Activated CD4-positive, alpha-beta T cell treated with anti-CD3 and anti-CD28 coated beads for 36 hours (primary cell): ENCODE results near the gene VWA7. TPM values are rescaled to one million over a fixed set of nuclear protein-coding genes. Genes with fewer than 3 reads are reported as not detected.
"Not testable (repeated sequence)": the region's sequence is repeated elsewhere in the genome, so short reads cannot be mapped to it uniquely, and the experiment has no call there.

Experiments used
- ATAC-seq: fragments of 200-7000 bp; cut with Tn5 transposase; one replicate; pipeline ENCODE4 v1.10.0; 2021; ENCODE audit warnings: mild to moderate bottlenecking, moderate library complexity
- CTCF ChIA-PET: fragments of 350-600 bp; sonication (Branson Sonifier 250); formaldehyde crosslinking; loops from one replicate; lab custom pipeline; 2021; ENCODE audit warnings: antibody characterized with exemption; lab: Charles Lee
- POLR2A ChIA-PET: fragments of 350-600 bp; sonication (Branson Sonifier 250); formaldehyde crosslinking; loops from one replicate; lab custom pipeline; 2021; ENCODE audit warnings: antibody characterized with exemption, inconsistent platforms; lab: Charles Lee
- DNase-seq: peaks from one replicate; pipeline ENCODE4 v3.0.0-alpha.2; 2020
- H3K27ac Mint-ChIP-seq: one replicate; pipeline ENCODE4 v1.8.0; 2021; ENCODE audit warnings: mixed read lengths
- H3K27me3 Mint-ChIP-seq: one replicate; pipeline ENCODE4 v1.8.0; 2021; ENCODE audit warnings: mixed read lengths
- H3K36me3 Mint-ChIP-seq: one replicate; pipeline ENCODE4 v1.8.0; 2021; ENCODE audit warnings: low read depth, mixed read lengths
- H3K4me1 Mint-ChIP-seq: one replicate; pipeline ENCODE4 v1.8.0; 2021; ENCODE audit warnings: mixed read lengths
- H3K4me3 Mint-ChIP-seq: one replicate; pipeline ENCODE4 v1.8.0; 2021; ENCODE audit warnings: mild to moderate bottlenecking, moderate library complexity, mixed read lengths
- H3K9me3 Mint-ChIP-seq: one replicate; pipeline ENCODE4 v1.8.0; 2021; ENCODE audit warnings: low read depth, mixed read lengths
- intact Hi-C, 2 experiments: fragments of 100-400 bp; cut with DNase I in 1 of 2; cut with micrococcal nuclease in 1 of 2; formaldehyde crosslinking; loops; one replicate each; pipeline versions ENCODE4 v1.14.2 to v1.15.1; 2022 to 2024; cut with DNase I, micrococcal nuclease
- total RNA-seq, 2 experiments: library from RNA; stranded (reverse); gene quantifications; one replicate each; pipeline ENCODE4 v1.2.3, GENCODE V29; 2021

VWA7 gene
- total RNA-seq, 2 experiments from 2014 or later, result 1.4 to 1.5 TPM

- H3K4me3 Mint-ChIP-seq, DNase-seq, H3K27ac Mint-ChIP-seq, H3K9me3 Mint-ChIP-seq, H3K27me3 Mint-ChIP-seq, ATAC-seq, POLR2A ChIA-PET: not testable (repeated sequence)
- intact Hi-C loops, result loop anchor here in 1 of 2 experiments (10.0 kb wide), 1 partner anchor 1476 kb away; the partner anchor contains the start of gene TRIM39
- peaks cover 29% of the 10 kb centered on the region for H3K36me3 Mint-ChIP-seq
- H3K4me1 Mint-ChIP-seq, result peaks cover 32% of the 10 kb centered on the region
- CTCF ChIA-PET, result interaction anchor here (1.0 to 1.1 kb wide), 2 partner anchors 10 to 32 kb away, joined by 3 to 4 read pairs; no protein-coding TSS in a partner anchor
These were observed 24.2 kb upstream of the VWA7 start for GRCh38 chr6:31801031-31801927.

- DNase-seq, result no peak
- ChIA-PET POLR2A (no interaction called here), CTCF (interaction anchor here (0.6 to 1.5 kb wide), 5 partner anchors 8 to 138 kb away, joined by 3 to 4 read pairs (median 4); no protein-coding TSS in a partner anchor)
- H3K4me3 Mint-ChIP-seq, result no peak overlapping the region
- no peak overlapping the region for H3K27ac Mint-ChIP-seq
- no peaks in the 10 kb centered on the region for H3K27me3 Mint-ChIP-seq
- no peaks in the 10 kb centered on the region for H3K9me3 Mint-ChIP-seq
- H3K36me3 Mint-ChIP-seq, result peaks cover 25% of the 10 kb centered on the region
- intact Hi-C loops, result loop anchor here in 1 of 2 experiments (10.0 kb wide), 1 partner anchor 1475 kb away; the partner anchor contains the start of gene TRIM39
- H3K4me1 Mint-ChIP-seq, result peaks cover 30% of the 10 kb centered on the region
- ATAC-seq, result no peak
These were observed 22.7 kb upstream of the VWA7 start for GRCh38 chr6:31799781-31800180.

- intact Hi-C loops, result loop anchor here (1.0 to 2.0 kb wide), 2 partner anchors 9 to 15 kb away; partner anchors contain the start of gene LSM2 (in 1 of the 2)
- Mint-ChIP-seq H3K4me3 (no peak overlapping the region), H3K36me3 (peaks cover 31% of the 10 kb centered on the region), H3K9me3 (no peaks in the 10 kb centered on the region), H3K27ac (peak overlapping the region; percentile 86), H3K4me1 (peaks cover 38% of the 10 kb centered on the region), H3K27me3 (no peaks in the 10 kb centered on the region)
- POLR2A ChIA-PET, result interaction anchor here (0.5 to 0.6 kb wide), 2 partner anchors 33 to 211 kb away, joined by 3 to 5 read pairs; no protein-coding TSS in a partner anchor
- CTCF ChIA-PET, result interaction anchor here (1.6 kb wide), 1 partner anchor 32 kb away, joined by 4 read pairs; no protein-coding TSS in a partner anchor
- peak; percentile 17 for ATAC-seq
- DNase-seq, result peak; percentile 51
These were observed 20.5 kb upstream of the VWA7 start for GRCh38 chr6:31797588-31797987.

GRCh38 chr6:31796993-31797385 lies 19.9 kb upstream of the VWA7 start:
- intact Hi-C loops, result loop anchor here (1.0 to 2.0 kb wide), 2 partner anchors 9 to 16 kb away; partner anchors contain the start of gene LSM2 (in 1 of the 2)
- H3K27ac Mint-ChIP-seq, result peak overlapping the region; percentile 40
- ChIA-PET CTCF (interaction anchor here (1.2 to 2.1 kb wide), 5 partner anchors 9 to 31 kb away, joined by 5 to 15 read pairs (median 6); partner anchors contain the start of genes HSPA1B and LSM2), POLR2A (interaction anchor here (0.6 kb wide), 2 partner anchors 34 to 178 kb away, joined by 3 to 5 read pairs; no protein-coding TSS in a partner anchor)
- ATAC-seq (no peak), DNase-seq (no peak)
- H3K27me3 Mint-ChIP-seq, result no peaks in the 10 kb centered on the region
- H3K4me1 Mint-ChIP-seq, result peaks cover 43% of the 10 kb centered on the region
- no peak overlapping the region for H3K4me3 Mint-ChIP-seq
- H3K9me3 Mint-ChIP-seq, result no peaks in the 10 kb centered on the region
- peaks cover 31% of the 10 kb centered on the region for H3K36me3 Mint-ChIP-seq

- DNase-seq, result peak; percentile 92
- intact Hi-C loops, result loop anchor here (1.0 to 2.0 kb wide), 11 partner anchors 11 to 143 kb away; partner anchors contain the start of genes ABHD16A (in 1 of the 2), BAG6 (in 1 of the 2), DDAH2 (in 1 of the 2) and HSPA1B (in 1 of the 2)
- peak within 1 kb of the TSS; percentile 95 for H3K27ac Mint-ChIP-seq
- H3K4me3 Mint-ChIP-seq, result peak within 1 kb of the TSS; percentile 95
- ChIA-PET CTCF (interaction anchor here (0.6 to 2.1 kb wide), 12 partner anchors 10 to 136 kb away, joined by 3 to 15 read pairs (median 5); partner anchors contain the start of genes HSPA1B and LSM2), POLR2A (interaction anchor here (0.6 to 1.0 kb wide), 6 partner anchors 11 to 179 kb away, joined by 3 to 4 read pairs (median 3); partner anchors contain the start of genes BAG6 and LSM2)
- peak; percentile 82 for ATAC-seq
- no peaks in the 10 kb centered on the region for H3K9me3 Mint-ChIP-seq
- no peaks in the 10 kb centered on the region for H3K27me3 Mint-ChIP-seq
- peaks cover 47% of the 10 kb centered on the region for H3K4me1 Mint-ChIP-seq
- H3K36me3 Mint-ChIP-seq, result peaks cover 35% of the 10 kb centered on the region
These were observed 18.6 kb upstream of the VWA7 start, which contains the start of gene VARS1 for GRCh38 chr6:31795616-31796298. Gene VARS1 (minus strand): TSS chr6:31795752. CDS start chr6:31795217, 535 bp downstream.

- no peaks in the 10 kb centered on the region for H3K9me3 Mint-ChIP-seq
- DNase-seq (no peak), ATAC-seq (peak; percentile 32)
- peak overlapping the region; percentile 95 for H3K27ac Mint-ChIP-seq
- intact Hi-C loops, result loop anchor here (1.0 to 2.0 kb wide), 10 partner anchors 11 to 143 kb away; partner anchors contain the start of genes ABHD16A (in 1 of the 2), BAG6 (in 1 of the 2), DDAH2 (in 1 of the 2) and HSPA1B (in 1 of the 2)
- ChIA-PET CTCF (interaction anchor here (0.7 to 2.1 kb wide), 8 partner anchors 11 to 57 kb away, joined by 3 to 15 read pairs (median 6); partner anchors contain the start of gene LSM2), POLR2A (interaction anchor here (0.5 to 1.0 kb wide), 4 partner anchors 12 to 148 kb away, joined by 3 to 7 read pairs (median 3); partner anchors contain the start of genes BAG6, LSM2 and LY6G5B)
- H3K4me1 Mint-ChIP-seq, result peaks cover 49% of the 10 kb centered on the region
- H3K36me3 Mint-ChIP-seq, result peaks cover 40% of the 10 kb centered on the region
- H3K27me3 Mint-ChIP-seq, result no peaks in the 10 kb centered on the region
- peak overlapping the region; percentile 95 for H3K4me3 Mint-ChIP-seq
These were observed 17.9 kb upstream of the VWA7 start for GRCh38 chr6:31794866-31795615.

GRCh38 chr6:31794294-31794865 lies 17.3 kb upstream of the VWA7 start:
- peaks cover 49% of the 10 kb centered on the region for H3K4me1 Mint-ChIP-seq
- H3K27me3 Mint-ChIP-seq, result no peaks in the 10 kb centered on the region
- ChIA-PET CTCF (interaction anchor here (1.3 to 1.8 kb wide), 4 partner anchors 20 to 56 kb away, joined by 5 to 8 read pairs (median 6); no protein-coding TSS in a partner anchor), POLR2A (interaction anchor here (0.5 to 0.7 kb wide), 2 partner anchors 13 to 124 kb away, joined by 3 to 7 read pairs; partner anchors contain the start of genes LSM2 and LY6G5B)
- intact Hi-C loops, result loop anchor here in 1 of 2 experiments (2.0 kb wide), 1 partner anchor 56 kb away; no protein-coding TSS in a partner anchor
- no peak for ATAC-seq
- H3K36me3 Mint-ChIP-seq, result peaks cover 44% of the 10 kb centered on the region
- peak overlapping the region; percentile 83 for H3K27ac Mint-ChIP-seq
- H3K4me3 Mint-ChIP-seq, result peak overlapping the region; percentile 95
- H3K9me3 Mint-ChIP-seq, result no peaks in the 10 kb centered on the region
- no peak for DNase-seq

GRCh38 chr6:31793927-31794245 lies 16.8 kb upstream of the VWA7 start:
- H3K27me3 Mint-ChIP-seq, DNase-seq, H3K9me3 Mint-ChIP-seq, ATAC-seq: not testable (repeated sequence)
- POLR2A ChIA-PET, result interaction anchor here (0.7 kb wide), 1 partner anchor 12 kb away, joined by 9 read pairs; no protein-coding TSS in a partner anchor
- Mint-ChIP-seq H3K4me3 (peak overlapping the region; percentile 95), H3K36me3 (peaks cover 48% of the 10 kb centered on the region), H3K4me1 (peaks cover 51% of the 10 kb centered on the region), H3K27ac (peak overlapping the region; percentile 83)
- intact Hi-C loops, result loop anchor here in 1 of 2 experiments (2.0 kb wide), 1 partner anchor 55 kb away; no protein-coding TSS in a partner anchor
- CTCF ChIA-PET, result interaction anchor here (1.3 kb wide), 1 partner anchor 56 kb away, joined by 5 read pairs; no protein-coding TSS in a partner anchor

GRCh38 chr6:31792761-31793171 lies 15.6 kb upstream of the VWA7 start:
- H3K9me3 Mint-ChIP-seq, result no peaks in the 10 kb centered on the region
- ATAC-seq (peak; percentile 8), DNase-seq (peak; percentile 51)
- H3K27me3 Mint-ChIP-seq, result no peaks in the 10 kb centered on the region
- H3K4me3 Mint-ChIP-seq, result no peak overlapping the region
- peaks cover 49% of the 10 kb centered on the region for H3K36me3 Mint-ChIP-seq
- intact Hi-C loops, result no loop called here
- peak overlapping the region; percentile 72 for H3K27ac Mint-ChIP-seq
- CTCF ChIA-PET, result no interaction called here
- POLR2A ChIA-PET, result no interaction called here
- peaks cover 45% of the 10 kb centered on the region for H3K4me1 Mint-ChIP-seq
